Ovary (tissue), 9 donors: Measurements from ENCODE around the gene ZNF423. TPM values are rescaled to one million over a fixed set of nuclear protein-coding genes. Genes with fewer than 3 reads are reported as not detected.
A peak's percentile ranks its signal among the peaks of the same experiment; 100 is the strongest.

Experiments used
- DNase-seq, 5 donors: peaks; one replicate each; pipeline ENCODE4 v3.0.0-alpha.2; 2019 to 2020
- H3K27ac ChIP-seq, 2 donors: fragments of 200-600 bp; one replicate each; pipeline versions ENCODE4 v1.5.1 to v1.8.0; 2019 to 2022
- H3K27me3 ChIP-seq: fragments of 200-600 bp; one replicate; pipeline ENCODE4 v1.8.0; 2022
- H3K36me3 ChIP-seq: fragments of 200-600 bp; sonication (generic); one replicate; pipeline ENCODE4 v1.5.1; 2019
- H3K4me1 ChIP-seq: one replicate; pipeline ENCODE4 v1.8.1; 2013; ENCODE audit warnings: mild to moderate bottlenecking, moderate library complexity; ENCODE audit not compliant: insufficient read depth
- H3K4me3 ChIP-seq: fragments of 200-600 bp; sonication (generic); one replicate; pipeline ENCODE4 v1.5.1; 2017
- H3K9me3 ChIP-seq, 2 donors: fragments of 200-600 bp in 1 of 2; sonication (generic) in 1 of 2; one replicate each; pipeline versions ENCODE4 v1.5.1 to v1.8.1; 2013 to 2019; ENCODE audit warnings: mild to moderate bottlenecking in 1 of 2, moderate library complexity in 1 of 2
- CTCF ChIP-seq, 3 donors: fragments of 450-650 bp in 2 of 3; fragments of 200-600 bp in 1 of 3; IDR thresholded peaks; one replicate each; pipeline versions ENCODE4 v1.5.1 to v1.8.0; 2016 to 2022; ENCODE audit warnings: antibody characterized with exemption in 3 of 3, mild to moderate bottlenecking in 1 of 3
- EP300 ChIP-seq: sonication (generic); formaldehyde crosslinking; IDR thresholded peaks from one replicate; pipeline ENCODE4 v1.6.1; 2017; ENCODE audit warnings: antibody characterized with exemption
- POLR2A ChIP-seq: fragments of 450-650 bp; IDR thresholded peaks from one replicate; pipeline ENCODE4 v1.6.1; 2017; ENCODE audit warnings: antibody characterized with exemption, mild to moderate bottlenecking, moderate library complexity
- WGBS, 3 donors: extraction: QIAGEN DNeasy Blood & Tissue Kit in 1 of 3; methylation state at CpG; one replicate each; pipeline versions ENCODE4 v1.1.5 to v1.1.7; 2013 to 2017; 5-methylcytosine and 5-hydroxymethylcytosine counted together
- intact Hi-C, 4 donors: fragments of 100-400 bp; cut with DNase I; formaldehyde crosslinking; loops; one replicate each; pipeline versions ENCODE4 v1.11.0 to v1.15.1; 2022 to 2023
- polyA plus RNA-seq, 2 donors: library from polyadenylated mRNA; stranded (reverse); fragments of 200-250 nt in 1 of 2; fragments of 350-450 nt in 1 of 2; fragmentation: Illumina TruSeq in 1 of 2; extraction: RNeasy Lipid Tissue Mini Kit (QIAGEN cat#74804) in 1 of 2; gene quantifications; one replicate each; pipeline ENCODE4 v1.2.3, GENCODE V29; 2013 to 2014
- total RNA-seq, 7 donors: library from RNA; depleted of rRNA in 2 of 7; stranded (reverse); fragments of >200 nt in 2 of 7; fragmentation: NEBNext Ultra II Directional in 3 of 7; extraction: Animal tissue kit (Norgen Biotek cat#: 25700) in 3 of 7; gene quantifications; one replicate each; pipeline versions ENCODE4 v1.1.0 to v1.2.4, GENCODE V29; 2016 to 2023
- donor health status: DM: no; HTN: no; CAD: no; lungs with moderate emphysema.
- donor health status: DM: no; HTN: no; CAD: no.
- donor health status: Bipolar disorder and iron deficiency.
- donor health status: DM: yes; HTN: yes; CAD: no.
- donor health status: DM: no; HTN: no; CAD: no.
- donor health status: DM: yes; HTN: yes; CAD: no.

Gene ZNF423
- total and polyA plus RNA-seq, 9 donors, result 3.3 to 40.3 (median 12.4) TPM

- no peak overlapping the region for H3K27ac ChIP-seq
These were observed 11.6 kb downstream of the ZNF423 start for GRCh38 chr16:49844359-49844758.

DNA sequence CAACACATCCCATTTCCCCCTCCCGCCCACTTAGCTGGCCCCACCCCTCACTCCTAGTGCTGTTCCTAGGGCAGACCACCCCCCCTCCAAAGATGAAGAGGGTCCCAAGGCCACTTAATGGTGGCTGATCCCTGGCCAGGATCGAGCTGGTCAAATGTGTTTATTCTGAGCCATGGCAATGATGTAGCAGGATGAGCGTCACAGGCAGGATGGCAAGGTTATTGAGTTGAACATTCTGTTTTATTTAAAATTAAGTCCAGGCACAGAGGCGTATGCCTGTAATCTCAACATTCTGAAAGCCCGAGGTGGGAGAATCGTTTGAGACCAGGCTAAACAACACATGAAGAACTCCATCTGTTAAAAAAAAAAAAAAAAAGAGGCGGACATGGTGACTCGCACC, 12.2 kb downstream of the ZNF423 start:
- H3K27me3 ChIP-seq, result no peaks in the 10 kb centered on the region
- H3K27ac ChIP-seq, result no peak overlapping the region
- TF ChIP-seq CTCF (IDR thresholded peaks at IDR 0.05), result no peak
- no peak for TF ChIP-seq EP300
- TF ChIP-seq POLR2A, result no peak
- no peak overlapping the region for H3K4me3 ChIP-seq
- no peaks in the 10 kb centered on the region for H3K9me3 ChIP-seq
- H3K36me3 ChIP-seq, result no peaks in the 10 kb centered on the region
- DNase-seq, result no peak
- intact Hi-C loops, result no loop called here
- WGBS, 3 donors, result 29 to 40% (median 39%) methylated on average over 8 of the region's 8 CpGs
- H3K4me1 ChIP-seq, result peaks cover 6% of the 10 kb centered on the region

More at GRCh38 chr16:49844359-49844758, 11.6 kb downstream of the ZNF423 start:
- H3K9me3 ChIP-seq, result no peaks in the 10 kb centered on the region
- TF ChIP-seq POLR2A (no peak), CTCF (IDR thresholded peaks at IDR 0.05) (no peak)
- no peak for DNase-seq
- H3K4me1 ChIP-seq, result peaks cover 3% of the 10 kb centered on the region
- H3K36me3 ChIP-seq, result no peaks in the 10 kb centered on the region
- no peak overlapping the region for H3K4me3 ChIP-seq
- 33 to 41% (median 36%) methylated on average over 6 of the region's 6 CpGs for WGBS, 3 donors
- no peaks in the 10 kb centered on the region for H3K27me3 ChIP-seq
- intact Hi-C loops, result no loop called here

- H3K27ac ChIP-seq, result no peak overlapping the region
- H3K4me3 ChIP-seq, result no peak overlapping the region
- TF ChIP-seq POLR2A, result no peak
- no peak for TF ChIP-seq EP300
- no peak for TF ChIP-seq CTCF (IDR thresholded peaks at IDR 0.05)
- WGBS, 3 donors, result 9 to 11% (median 9%) methylated on average over 4 of the region's 4 CpGs
- no peaks in the 10 kb centered on the region for H3K27me3 ChIP-seq
- H3K4me1 ChIP-seq, result peaks cover 6% of the 10 kb centered on the region
- no peak for DNase-seq
- H3K36me3 ChIP-seq, result no peaks in the 10 kb centered on the region
- H3K9me3 ChIP-seq, result no peaks in the 10 kb centered on the region
- intact Hi-C loops, result no loop called here
These were observed 12.9 kb downstream of the ZNF423 start for GRCh38 chr16:49842972-49843371.

- Histone ChIP-seq H3K4me3 (peak overlapping the region; percentile 25), H3K27ac (peak overlapping the region; percentile 17 to 64), H3K27me3 (no peaks in the 10 kb centered on the region), H3K36me3 (no peaks in the 10 kb centered on the region), H3K9me3 (no peaks in the 10 kb centered on the region), H3K4me1 (peaks cover 30% of the 10 kb centered on the region)
- peak in 4 of 5 donors; percentile 49 to 64 (median 52) for DNase-seq
- 56 to 64% (median 57%) methylated on average over 23 to 26 of the region's 26 CpGs for WGBS, 3 donors
- intact Hi-C loops, result no loop called here
- TF ChIP-seq CTCF (IDR thresholded peaks at IDR 0.05), result no peak
- no peak for TF ChIP-seq EP300
- no peak for TF ChIP-seq POLR2A
These were observed 16.7 kb downstream of the ZNF423 start for GRCh38 chr16:49839017-49839825.
